ENCODE data around the gene COL26A1.

DNA sequence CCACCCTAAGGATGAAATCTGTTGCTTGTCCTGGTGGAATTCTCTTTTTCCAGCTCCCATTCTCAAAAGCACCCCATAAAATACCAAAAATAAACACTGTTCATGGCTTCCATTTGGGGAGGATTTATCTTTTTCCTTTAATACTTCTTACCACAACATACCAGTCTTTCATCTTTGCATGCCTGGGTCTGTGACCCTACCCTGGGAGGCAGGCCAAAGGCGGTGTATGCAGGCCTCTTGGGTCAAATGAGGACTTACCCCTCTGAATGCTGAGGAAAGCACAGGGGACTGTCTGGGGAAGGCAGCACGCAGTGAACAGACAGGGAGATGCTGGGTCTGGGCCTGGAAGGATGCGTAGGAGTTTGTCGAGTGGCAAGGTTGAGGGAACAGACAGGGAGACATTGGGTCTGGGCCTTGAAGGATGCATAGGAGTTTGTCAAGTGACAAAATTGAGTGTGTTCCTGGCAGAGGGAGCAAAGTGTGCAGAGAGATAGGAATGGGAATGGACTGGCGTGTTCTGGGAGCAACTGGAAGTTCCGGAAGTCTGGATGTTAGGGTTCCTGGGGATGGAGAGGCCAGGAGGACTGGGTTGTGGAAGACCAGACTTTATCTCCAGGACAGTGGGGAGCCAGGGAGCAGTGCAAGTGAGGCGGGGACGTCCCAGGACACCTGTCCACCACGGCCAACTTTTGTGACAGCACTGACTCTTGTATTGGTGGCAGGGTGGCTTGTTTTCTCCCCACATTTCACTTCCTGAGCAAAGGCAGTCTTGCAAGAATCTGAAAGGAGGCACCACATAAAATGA is 225.7 kb downstream of the COL26A1 start:
- no peak for TF ChIP-seq POLR2A (IDR thresholded peaks at IDR 0.05; ENCODE audit: low read length)
- TF ChIP-seq GATA1 (IDR thresholded peaks at IDR 0.05; ENCODE audit: low read depth, low read length) = no peak
